Measurements from ENCODE around the gene MAP2K5.
"Not testable (repeated sequence)": the region's sequence is repeated elsewhere in the genome, so short reads cannot be mapped to it uniquely, and the experiment has no call there.

MAP2K5 gene

DNA sequence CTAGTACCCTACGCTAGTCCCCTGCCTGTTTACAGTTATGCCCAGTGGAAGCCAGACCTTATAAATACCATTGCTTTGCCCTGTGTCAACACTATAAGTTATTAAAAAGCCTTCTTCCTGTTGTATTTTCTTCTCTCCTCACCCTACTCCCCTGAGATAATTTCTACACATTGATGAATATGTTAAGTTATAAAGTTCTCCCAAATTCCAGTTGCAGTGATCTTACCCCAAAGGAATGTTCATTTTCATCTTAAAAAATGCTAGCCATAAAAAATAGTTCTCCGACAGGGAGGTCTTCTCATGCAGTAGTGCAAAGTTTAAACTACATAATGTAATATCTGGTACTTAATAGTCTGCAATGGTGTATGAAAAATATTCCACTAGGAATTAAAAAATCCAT, 58.6 kb downstream of the MAP2K5 start:
- no peak for DNase-seq (ENCODE audit: low spot score)

DNA sequence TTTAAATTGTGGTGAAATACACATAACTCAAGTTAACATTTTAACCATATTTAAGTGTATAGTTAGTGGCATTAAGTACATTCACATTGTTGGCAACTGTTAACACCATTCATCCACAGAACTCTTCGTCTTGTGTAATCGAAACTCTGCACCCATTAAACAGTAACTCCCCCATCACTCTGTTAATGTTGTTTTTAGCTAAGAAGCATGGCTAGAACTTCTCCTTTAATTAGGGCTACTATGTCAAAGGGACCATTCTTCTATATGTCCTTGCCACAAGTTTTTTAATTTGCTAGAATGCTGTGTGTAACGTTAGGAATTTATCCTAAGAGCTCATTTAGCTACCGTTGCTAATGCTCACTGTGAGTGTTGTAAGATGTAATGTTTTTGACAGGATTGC, 60.6 kb downstream of the MAP2K5 start:
- no peak for DNase-seq (ENCODE audit: low spot score)

DNA sequence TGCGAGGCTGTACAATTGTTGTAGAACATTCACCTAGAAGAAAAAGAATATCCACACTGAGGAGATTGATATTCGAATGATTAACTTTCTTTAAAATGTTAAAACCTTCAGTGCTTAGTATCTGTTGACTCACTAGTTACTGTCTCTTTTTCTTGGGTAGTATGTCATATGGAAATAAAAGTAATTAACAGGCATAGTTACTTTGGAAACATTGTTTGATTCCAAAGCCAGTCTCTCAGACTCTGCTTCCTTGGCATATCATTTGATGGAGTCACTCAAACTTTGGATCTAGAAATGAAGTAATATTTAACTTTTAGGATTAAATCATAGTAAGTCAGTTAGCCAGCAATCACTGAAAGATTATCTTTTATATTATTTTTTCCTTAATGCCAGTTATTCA, 63.4 kb downstream of the MAP2K5 start:
- DNase-seq (ENCODE audit: low spot score), result no peak

DNA sequence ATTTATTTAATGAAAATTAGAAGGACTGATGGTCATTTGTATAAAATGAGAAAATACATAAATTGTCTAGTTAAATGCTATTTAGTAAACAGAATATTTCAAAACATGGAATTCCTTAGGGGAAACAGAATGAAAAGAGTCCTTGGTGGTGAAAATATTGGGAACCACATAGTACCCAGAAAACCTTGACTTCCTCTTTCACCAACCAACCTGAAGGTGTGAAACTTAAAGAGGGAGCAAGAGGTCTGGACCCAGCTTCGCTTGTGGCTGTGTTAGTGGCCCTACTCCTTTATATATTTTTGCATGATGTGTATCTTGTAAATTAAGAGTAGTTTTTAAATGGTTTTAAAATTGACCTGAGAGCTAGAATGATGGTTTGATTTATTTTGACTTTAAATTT, 64.2 kb downstream of the MAP2K5 start:
- no peak for DNase-seq (ENCODE audit: low spot score)

DNA sequence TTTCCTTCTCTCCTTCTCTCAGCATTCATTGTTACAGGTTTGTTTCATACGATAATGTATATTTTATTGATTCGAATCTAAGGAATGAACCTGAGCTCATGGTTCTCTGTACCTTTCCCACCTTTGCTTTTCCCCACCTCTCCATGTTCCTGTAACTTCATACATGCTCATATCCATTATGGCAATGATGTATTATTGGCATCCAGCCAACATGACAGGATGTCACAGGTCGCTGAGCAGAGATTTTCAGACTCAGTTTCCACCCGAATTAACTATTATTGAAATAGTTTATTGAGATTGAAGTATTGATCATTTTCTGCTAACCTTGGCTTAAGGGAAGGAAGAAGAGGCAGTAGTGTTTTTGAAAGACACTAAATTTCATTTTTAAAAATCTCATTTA, 64.8 kb downstream of the MAP2K5 start:
- DNase-seq (ENCODE audit: low spot score), result no peak

DNA sequence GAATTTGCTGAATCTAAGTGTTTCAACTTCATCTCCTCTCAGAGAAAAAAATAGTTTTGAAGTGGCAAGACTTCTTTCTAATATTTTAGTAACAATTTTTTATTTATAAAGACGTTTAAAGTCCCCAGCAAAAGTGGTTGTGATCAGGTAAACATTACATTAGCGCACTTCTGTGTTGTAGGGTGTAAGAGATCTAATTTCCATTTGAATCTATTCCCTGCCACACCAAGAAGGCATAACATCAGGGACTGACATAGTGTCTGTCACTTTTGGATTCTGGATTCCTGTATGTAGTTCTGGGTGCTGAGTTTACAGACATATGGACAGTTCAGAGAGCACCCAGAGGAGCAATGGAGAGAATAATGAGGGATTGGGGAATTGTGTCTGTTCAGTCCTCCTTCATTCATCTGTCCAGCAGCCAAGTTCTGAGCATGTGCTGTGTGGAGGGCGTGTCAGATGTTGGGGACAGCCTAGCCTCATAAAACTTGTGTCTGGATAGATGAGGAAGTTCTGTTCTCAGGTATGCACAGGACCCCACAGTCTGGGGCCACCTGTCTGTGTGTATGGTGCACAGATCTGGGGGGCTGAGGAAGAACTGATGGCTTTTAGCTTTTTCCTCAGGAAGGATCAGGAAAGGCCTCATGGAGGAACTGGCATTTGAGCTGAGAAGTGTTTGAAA, 65.6 kb downstream of the MAP2K5 start:
- no peak for DNase-seq (ENCODE audit: low spot score)

DNA sequence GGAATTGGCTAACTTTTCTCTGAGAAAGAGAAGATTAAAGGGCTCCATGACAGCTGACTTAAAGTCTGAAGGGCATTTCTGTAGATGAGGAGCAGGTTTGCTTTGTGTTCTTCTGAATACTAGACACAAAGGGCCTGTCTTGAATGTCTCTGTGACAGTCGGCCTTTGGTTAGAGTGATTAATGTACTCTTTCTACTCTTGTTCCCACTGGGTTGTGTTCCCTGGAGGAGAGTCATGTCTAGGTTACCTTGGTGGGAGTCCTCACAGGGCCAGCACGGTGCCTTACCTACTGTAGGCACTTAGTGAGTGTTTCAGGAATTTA, 66.1 kb downstream of the MAP2K5 start:
- DNase-seq (ENCODE audit: low spot score), result no peak

DNA sequence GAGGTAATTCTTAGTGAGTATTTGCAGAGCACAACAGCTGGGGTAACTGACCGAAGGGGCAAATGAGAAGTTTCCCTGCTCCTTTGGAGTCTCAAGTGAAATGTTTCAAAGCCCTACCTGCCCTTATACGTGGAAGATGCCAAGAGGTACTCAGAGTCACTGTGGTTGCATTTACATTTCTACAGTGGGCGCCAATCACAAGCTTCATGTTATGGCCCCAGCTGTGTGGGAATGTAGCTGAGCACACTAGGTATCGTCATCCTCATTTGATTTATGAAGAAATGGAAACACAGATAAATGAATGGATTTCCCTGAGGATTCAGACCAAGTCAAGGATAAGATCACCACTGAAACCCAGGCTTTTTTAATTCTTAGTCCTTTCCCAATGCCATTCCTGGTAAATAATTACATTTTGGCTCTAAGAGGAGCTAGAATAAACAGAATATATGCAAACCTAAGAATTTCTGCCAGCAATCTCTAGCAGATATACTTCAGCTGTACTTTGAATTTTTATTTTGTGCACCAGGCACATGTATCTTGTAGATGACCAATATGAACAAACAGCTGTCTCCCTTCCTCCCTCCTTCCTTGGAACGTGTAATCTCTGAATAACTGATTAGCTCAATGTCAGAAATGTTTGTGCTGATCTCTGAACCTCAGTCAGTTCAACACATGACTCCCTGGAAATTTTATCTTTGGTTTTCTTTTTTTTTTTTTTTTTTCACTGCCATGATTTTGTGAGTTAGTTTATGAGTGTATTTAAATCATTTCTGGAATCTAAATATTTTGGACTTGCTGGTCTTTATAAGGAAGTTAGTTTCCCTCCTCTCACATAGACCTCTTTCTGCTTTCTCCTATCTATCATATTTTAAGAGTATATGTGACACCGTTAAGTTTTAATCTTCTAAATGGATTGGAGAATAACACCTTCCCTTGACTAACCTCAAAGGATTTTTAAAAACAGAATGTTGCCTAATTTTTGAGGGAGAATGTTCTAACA, 69.2 kb downstream of the MAP2K5 start:
- DNase-seq (ENCODE audit: low spot score), result no peak

DNA sequence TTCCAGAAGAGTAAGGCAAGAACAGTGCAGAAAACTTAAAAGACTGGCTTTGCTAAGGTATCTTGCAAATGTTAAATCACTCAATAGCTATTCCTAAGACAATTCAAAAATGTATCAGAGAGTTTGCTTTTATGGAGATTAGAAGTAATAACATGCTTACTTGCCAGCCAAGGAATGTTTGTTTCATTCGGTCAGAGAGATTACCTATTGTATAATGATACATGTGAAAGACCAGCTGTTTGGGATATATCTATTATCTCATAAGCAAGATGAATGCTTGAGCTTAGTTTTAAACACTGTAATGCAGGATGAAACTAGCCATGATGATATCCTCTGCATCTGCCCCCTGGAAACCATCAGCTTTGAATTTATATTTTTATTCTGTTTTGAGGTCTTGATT, 70.7 kb downstream of the MAP2K5 start:
- no peak for DNase-seq (ENCODE audit: low spot score)

DNA sequence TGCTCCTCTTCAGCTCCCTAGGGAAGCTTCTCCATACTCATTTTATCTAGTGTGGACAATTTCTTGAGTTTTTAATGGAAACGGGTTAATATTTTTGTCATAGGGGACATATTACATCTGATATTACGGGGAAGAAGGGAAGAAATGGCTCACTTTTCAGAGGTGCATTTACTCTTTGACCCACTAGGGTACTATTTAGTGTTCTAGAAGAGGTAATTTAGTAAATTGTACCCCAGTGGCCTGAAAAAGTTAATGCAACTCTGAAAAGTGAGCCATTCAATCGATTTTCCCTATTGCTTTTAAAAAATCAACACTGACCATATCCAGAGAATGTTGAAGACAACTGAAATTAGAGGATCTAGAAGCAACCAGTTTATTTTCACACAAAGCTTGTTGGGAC, 71.2 kb downstream of the MAP2K5 start:
- DNase-seq (ENCODE audit: low spot score), result no peak

DNA sequence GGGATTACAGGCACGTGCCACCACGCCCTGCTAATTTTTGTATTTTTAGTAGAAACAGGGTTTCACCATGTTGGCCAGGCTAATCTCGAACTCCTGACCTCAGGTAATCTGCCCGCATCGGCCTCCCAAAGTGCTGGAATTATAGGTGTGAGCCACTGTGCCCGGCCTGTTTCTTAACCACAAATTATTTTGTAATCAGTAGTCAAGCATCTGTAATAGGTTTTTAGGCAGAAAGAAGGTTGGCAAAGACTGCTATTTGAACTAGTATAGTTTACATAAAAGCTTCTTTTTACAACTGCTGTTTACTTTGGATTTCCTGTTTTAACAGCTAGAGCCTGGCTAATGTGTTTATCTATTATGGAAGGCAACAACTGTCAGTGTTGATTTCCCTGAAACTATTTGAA, 72.6 kb downstream of the MAP2K5 start:
- DNase-seq (ENCODE audit: low spot score), result not testable (repeated sequence)

DNA sequence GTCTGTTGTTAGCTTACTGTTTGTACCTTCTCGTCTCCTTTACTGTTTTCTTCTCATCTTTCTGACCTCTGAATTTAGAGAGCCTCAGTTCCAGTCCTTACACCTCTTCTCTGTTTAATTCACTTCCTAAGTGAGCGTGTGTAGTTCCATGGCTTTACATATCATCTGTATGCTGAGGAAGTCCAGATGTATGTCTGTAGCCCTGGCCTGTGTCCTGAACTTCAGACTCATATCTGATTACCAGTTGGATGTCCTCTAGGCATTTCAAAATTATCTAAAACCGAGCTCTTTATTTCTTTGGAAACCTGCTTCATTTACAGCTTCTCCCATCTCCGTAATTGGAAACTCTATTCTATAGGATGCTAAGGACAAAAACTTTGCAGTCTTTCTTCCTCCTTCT, 75.8 kb downstream of the MAP2K5 start:
- DNase-seq (ENCODE audit: low spot score), result no peak

DNA sequence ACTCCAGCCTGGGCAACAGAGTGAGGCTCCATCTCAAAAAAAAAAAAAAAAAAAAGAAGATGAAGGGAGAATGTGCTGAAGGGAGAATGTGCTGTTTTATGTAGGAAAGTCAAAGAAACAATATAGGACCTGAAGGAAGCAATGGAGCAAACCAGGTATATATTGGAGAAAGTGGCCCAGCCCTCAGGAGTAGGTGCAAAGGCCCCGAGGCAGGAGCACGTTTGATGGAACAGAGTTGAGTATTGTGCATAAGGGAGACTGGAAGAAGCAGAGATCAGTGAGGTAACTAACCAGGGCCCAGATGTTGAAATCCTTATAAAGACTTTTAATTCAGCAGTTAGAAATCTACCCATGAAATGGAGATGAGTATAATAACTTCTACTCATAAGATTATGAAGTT, 79.6 kb downstream of the MAP2K5 start:
- DNase-seq (ENCODE audit: low spot score), result no peak

DNA sequence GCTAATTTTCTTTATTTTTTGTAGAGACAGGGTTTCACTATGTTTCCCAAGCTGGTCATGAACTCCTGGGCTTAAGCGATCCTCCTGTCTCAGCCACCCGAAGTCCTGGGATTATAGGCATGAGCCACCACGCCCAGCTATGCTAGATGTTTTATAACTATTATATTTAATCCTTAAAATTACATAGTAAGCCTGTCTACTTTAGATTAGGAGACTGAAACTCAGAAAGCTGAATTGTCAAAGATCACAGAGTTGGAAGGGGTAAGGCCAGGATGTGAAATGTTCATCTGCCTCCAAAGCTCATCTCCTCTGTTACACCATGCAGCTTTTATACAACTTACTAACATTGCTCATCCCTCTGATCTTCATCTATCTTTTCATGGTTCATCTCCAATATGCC, 89.8 kb downstream of the MAP2K5 start:
- no peak for DNase-seq (ENCODE audit: low spot score)

DNA sequence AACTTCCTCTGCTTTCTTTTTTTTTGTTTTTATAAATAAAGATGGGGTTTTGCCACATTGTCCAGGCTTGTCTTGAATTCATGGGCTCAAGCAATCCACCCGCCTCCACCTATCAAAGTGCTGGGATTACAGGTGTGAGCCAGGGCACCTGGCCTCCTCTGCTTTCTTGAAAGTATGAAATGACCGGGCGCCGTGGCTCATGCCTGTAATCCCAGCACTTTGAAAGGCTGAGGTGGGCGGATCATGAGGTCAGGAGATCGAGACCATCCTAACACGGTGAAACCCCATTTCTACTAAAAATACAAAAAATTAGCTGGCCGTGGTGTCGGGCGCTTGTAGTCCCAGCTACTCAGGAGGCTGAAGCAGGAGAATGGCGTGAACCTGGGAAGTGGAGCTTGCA, 93.4 kb downstream of the MAP2K5 start:
- DNase-seq (ENCODE audit: low spot score), result not testable (repeated sequence)

DNA sequence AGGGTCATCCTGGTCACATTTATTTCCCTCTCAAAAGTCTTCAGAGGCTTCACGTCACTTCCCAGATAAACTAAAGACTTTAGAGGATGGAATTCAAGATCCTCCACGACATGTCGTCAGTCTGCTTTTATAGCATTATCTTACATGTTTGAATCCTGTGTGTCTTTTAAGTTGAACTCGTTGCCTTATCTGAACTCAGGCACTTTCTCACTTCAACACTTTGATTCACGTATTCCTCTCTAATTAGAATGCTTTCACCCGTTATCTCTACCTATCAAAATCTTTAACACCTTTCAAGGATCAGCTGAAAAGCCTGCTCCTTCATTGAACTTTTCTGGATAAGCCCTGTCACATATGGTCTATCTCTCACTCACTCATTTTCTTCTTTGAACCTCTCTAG, 97.1 kb downstream of the MAP2K5 start:
- DNase-seq (ENCODE audit: low spot score), result no peak

DNA sequence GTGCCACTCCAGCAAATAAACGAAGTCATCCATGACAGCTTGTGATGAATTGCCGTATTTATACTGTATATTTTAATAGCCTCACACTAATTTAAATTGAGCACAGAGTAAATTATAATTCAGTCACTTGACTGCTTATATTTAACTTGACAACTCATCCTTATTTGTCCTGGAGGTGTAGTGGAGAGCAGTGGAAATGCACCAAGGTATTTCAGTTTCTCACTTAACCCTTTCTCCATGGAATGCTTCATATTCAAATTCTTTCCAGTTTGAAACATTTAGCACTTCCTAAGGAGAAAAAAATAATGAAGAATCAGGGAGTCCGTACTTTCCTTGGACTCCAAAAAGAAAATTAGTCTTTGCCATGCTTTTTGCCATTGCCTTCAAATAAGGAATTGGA, 99.0 kb downstream of the MAP2K5 start:
- no peak for DNase-seq (ENCODE audit: low spot score)

DNA sequence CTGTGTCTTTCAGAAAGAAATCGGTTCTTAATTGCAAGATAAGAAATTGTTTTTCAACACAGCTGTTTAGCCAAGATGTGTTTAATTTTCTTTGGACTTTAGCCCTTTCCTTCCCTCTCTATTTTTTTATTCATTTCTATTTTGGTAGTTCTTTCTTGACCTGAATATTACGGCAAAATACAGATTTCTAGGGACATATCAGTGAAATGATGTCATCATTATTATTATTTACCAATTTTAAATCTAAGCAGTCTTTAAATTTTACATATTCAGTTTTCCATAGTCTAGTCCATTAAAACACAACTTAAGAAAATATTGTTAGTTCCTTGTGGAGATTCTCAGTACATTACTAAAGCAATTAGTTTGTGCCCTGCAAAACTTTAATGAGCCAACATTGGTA, 104.3 kb downstream of the MAP2K5 start:
- no peak for DNase-seq (ENCODE audit: low spot score)

DNA sequence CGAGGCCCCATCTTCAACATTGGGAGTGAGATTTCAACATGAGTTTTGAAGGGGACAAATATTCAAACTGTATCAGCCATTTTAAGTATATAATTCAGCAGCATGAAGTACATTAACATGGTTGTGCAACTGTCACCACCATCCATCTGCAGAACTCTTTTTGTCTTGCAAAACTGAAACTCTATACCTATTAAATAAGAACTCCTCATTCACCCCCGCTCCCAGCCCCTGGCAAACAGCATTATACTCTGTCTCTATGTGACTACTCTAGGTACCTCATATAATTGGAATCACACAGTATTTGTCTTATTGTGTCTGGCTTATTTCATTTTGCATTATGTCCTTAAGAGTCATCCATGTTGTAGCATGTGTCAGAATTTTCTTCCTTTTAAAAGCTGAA, 110.1 kb downstream of the MAP2K5 start:
- DNase-seq (ENCODE audit: low spot score), result no peak

DNA sequence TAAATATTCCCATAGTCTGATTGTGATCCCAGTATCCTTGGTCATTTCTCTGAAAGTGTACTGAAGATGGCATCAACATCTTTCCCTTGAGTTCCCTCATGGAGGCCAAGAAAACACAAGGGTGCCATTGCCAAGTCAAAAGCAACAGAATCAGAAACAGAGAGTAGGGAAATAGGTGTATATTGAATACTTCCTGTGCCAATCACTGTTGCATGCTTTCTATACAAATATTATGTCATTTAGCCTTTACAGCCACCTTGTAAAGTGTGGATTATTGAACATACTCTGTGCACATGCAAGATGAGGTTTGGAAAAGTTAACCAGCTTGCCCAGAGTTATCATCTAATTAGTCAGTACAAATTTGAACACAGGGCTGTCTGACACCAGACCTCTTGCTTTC, 117.9 kb downstream of the MAP2K5 start:
- no peak for DNase-seq (ENCODE audit: low spot score)

DNA sequence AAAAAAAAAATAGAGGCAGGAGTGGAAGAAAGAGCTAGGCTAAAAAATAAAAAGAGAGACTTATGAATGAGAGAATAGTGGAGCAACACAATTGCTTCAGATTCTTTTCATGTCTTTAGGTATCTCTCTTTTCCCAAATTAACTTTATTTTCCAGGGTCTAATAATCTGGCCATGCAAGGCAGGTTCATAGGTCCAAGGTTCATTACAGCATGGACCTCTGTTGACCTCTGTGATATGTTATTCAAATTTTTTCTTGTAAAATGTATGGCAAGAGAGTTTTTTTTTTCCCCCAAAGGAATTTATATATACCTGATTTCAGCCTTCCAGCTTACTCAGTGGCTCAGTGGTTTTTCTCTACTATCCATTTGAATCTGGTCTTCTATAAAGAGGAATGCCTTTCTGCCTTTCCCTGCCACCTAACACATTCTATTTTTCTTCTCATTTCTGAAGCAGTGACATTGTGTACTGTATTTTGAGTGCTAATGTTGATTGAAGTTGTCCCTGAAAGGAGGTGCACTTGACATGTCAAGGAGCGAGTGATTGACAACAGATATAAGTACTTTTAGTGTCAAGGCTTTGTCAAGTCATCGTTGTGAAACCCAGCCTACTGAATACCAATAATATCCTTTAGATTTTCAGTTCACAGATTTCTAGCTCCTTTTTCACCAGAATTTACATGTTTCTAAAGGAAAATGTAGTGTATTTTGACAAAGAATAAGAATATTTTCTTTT, 118.5 kb downstream of the MAP2K5 start:
- DNase-seq (ENCODE audit: low spot score), result no peak

DNA sequence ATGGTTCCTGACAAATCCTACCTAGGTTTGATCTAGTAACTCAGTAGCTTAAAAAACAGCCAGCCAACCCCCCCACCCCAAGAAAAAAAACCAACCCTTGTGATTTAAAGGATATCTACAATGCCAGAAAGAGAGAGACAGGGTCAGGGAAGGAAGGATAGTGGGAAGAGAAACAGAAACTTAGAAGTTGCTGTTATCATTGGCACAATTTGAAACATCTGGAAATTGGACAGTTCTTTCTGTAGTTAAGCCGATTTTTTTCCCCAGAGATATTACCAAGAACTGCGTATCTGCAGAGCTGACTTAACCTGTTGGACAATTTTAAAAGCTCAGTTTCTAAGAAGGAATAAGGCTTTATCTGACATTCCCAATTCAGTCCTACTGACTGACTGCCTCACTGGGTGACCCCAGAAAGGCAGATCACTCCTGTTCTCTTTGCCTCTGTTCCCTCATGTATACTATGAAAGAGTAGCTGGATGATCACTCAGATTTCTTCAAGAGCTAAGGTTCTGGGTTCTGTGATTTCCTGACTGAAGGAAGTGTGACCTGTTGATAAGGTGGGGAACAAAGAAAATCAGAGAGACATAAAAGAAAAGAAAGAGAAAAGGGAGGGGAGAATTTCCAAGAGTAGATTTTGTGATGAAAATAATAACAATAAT, 128.3 kb downstream of the MAP2K5 start:
- DNase-seq (ENCODE audit: low spot score), result no peak
